ENCODE results near the gene PID1.
"Not testable (repeated sequence)": the region's sequence is repeated elsewhere in the genome, so short reads cannot be mapped to it uniquely, and the experiment has no call there.

The PID1 gene

DNA sequence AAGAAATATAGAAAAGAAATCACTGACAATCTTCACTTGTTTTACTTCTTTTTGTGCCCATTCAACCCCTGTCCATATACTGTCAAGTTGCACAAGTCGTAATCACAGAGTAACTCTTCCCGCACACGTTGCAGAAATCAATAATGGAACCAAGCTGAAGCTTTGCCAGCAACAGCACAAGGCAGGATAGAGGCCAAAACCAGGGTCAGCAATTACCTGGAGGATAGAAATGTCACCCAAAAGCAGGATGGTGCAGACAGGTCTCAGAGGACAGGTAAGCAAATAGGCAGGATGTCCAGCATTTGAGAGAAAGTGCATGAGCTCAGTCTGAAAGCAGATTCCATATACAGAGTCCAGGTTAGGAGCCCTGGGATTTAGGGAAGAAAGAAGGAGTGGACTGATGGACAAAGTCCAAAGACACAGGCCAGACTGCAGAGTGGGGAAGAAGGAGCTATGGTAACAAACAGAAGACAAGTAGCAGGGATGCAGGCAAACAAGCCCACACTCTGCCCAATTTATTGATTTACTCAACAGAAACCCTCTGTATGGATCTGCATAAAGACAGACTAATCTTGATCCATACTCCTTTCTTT is 52.7 kb downstream of the PID1 start:
- DNase-seq = no peak

GRCh38 chr2:229212241-229212640 is 58.8 kb downstream of the PID1 start:
- no peak for DNase-seq

DNA sequence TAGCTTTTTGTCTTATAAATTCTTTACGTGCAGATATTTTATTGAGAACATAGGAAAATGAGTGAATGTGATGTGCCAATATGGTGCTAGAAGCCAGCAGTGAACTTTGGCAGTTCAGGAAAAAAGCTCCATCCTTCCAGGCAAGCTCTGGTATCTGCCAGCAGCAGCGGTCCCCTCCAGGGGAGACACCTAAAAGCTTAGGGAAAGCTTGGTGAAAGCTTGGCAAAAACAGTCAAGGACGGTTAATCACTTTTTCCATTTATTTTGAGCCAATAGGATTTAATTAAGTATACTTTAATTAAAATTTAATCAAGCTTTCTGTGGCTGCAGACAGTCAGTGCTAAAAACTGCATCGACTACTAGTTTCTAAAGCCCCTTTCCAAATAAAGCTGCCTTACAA is 60.4 kb downstream of the PID1 start:
- no peak for DNase-seq

DNA sequence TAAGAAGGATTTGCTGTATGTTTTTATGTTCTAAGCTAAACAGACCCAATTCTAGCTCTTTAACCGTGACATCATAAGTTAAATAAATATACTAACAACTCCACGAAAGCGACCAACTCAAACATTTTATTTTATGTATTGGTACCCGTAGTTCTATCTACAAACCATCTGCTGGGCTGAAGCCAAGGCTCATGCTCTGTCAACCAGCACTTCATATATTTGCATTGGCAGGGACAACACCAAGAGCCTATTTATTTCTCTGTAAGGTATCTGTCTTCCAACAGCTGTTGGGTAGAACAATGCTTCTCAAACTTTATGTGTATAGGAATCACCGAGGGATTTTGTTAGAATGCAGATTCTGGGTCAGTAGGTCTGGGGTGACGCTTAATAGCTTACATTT is 64.5 kb downstream of the PID1 start:
- DNase-seq = no peak

DNA sequence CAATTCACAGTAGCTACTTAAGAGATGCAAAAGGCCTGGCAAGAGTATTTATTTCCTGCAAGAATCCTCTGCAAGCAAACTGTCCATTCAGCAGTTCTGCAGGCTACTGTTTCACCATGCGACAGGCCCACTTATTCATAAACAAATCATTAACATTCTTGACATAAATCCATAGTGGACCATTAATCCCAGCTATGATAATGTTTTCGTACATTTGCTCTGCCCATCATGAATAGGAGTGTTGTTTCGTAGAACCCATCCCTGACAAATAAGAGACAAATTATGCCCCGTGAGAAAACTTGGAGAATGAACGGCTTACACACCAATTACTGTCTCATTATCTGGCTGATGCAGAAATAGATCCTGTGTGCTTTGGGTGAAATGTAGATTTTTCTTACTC is 65.4 kb downstream of the PID1 start:
- DNase-seq = no peak

GRCh38 chr2:229202646-229203045 is 68.4 kb downstream of the PID1 start:
- DNase-seq = no peak

DNA sequence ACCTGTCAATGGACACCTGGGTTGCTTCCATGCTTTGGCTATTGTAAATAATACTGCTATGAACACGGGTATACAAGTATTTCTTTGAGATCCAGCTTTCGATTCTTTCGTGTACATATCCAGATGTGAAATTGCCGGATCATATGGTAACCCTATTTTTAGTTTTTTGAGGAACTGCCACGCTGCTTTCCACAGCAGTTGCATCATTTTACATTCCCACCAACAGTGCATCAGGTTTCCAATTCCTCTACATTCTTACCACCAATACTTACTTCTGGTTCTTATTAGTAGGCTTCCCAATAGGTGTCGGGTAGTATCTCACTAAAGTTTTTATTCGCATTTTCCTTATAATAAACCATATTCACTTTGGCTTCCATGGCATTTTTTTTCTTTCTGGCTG is 69.6 kb downstream of the PID1 start:
- no peak for DNase-seq

GRCh38 chr2:229199267-229199666 is 71.8 kb downstream of the PID1 start:
- no peak for DNase-seq

DNA sequence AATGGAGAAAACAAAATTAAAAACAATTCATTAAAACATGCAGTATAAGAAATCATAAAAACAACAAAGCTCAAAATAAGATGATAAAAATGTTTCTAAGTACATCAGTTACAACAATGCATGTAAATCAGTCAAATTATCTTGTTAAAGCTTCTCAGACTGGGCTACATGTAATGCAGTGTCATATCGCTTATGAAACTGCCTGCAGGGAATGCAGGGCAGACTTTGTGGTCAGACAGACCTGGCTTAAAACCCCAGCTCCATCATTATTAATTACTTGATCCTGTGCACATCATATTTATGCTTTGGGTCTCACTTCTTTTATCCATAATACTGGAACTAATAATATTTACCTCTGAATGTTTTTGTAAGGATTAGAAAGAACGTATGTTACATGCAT is 74.6 kb downstream of the PID1 start:
- DNase-seq = no peak

DNA sequence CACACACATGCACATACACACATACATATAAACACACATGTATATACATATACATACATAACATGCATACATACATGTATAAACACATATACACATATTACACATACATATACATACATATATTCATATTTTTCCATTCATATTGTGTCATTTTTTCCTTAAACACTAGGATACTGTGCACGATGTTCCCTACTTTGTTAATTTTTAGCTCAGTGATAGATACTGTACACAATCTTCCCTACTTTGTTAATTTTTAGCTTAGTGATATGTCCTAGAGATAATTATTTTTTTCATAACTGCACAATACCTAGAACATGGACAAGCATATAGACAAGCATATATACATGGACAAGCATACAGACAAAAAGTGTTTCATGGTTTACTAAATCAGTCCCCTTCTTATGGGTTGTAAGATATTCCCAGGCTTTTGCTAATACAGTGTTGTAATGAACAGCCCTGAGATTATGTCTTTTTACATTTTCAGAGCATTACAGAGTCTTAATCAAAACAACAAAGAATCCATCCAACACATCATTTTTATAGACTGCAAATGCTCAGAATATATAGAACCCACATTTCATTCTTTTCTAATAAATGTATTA is 75.6 kb downstream of the PID1 start:
- DNase-seq = no peak

GRCh38 chr2:229193281-229193680 is 77.8 kb downstream of the PID1 start:
- DNase-seq = no peak

DNA sequence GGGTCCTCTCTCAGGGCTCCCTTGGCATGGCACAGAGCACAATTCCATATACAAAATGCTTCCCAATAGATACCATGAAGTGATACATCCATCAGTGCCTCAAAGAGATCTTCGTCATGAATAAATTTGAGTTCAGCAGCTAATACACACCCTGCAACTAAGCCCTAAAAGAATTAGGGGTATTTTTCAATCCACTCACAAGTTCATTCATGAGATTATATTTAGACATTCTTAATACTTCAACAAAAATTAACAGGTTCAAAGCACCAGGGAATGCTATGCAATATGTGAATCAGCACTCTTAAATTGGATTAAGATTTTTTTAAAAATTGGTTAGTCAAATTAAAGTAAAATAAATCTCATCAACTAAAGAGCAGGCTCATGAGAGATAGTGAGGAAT is 79.7 kb downstream of the PID1 start:
- DNase-seq = no peak

DNA sequence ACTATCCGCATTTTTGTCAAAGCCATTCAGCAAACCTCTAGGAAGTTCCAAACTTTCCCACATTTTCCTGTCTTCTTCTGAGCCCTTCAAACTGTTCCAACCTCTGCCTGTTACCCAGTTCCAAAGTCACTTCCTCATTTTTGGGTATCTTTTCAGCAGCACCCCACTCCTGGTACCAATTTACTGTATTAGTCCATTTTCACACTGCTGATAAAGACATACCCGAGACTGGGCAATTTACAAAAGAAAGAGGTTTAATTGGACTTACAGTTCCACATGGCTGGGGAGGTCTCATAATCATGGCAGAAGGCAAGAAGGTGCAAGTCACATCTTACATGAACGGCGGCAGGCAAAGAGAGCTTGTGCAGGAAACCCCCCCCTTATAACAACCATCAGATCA is 84.0 kb downstream of the PID1 start:
- not testable (repeated sequence) for DNase-seq

GRCh38 chr2:229181641-229182040 is 89.4 kb downstream of the PID1 start:
- no peak for DNase-seq

DNA sequence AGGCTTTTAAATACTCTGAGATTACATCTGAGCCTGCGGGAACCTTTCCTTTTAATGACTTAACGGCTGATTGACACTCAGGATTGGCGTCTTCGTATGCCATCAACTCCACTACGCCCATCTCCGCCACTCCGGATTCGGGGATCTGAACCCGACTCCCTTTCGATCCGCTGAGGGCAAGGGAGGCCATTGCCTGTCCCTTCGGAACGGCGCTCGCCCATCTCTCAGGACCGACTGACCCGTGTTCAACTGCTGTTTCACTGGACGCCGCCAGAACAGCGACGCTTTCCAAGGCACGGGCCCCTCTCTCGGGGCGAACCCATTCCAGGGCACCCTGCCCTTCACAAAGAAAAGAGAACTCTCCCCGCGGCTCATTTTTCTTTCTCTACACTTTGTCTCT is 90.4 kb downstream of the PID1 start:
- DNase-seq = no peak

- DNase-seq = no peak
Measured at GRCh38 chr2:229179628-229180027, 91.5 kb downstream of the PID1 start.

DNA sequence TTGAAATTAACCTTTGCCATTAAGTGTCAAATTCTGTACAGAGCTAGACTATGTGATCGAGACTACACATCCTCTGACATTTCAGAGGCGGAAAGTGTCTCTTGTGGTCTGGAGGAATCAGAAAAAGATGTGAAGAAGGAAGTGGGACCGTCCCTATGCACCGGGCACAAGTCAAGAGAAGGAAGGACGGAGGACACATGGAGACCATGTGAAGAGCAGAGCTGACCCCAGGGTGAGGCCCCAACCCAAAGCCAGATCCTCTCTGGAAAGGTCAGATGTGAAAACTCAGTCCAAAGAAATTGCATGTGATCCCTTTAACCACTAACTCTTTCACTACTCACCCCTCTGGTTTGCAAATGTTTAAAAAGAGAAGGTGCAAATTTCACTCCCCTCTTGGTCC is 92.4 kb downstream of the PID1 start:
- DNase-seq = no peak

GRCh38 chr2:229178117-229178516 is 93.0 kb downstream of the PID1 start:
- no peak for DNase-seq

- DNase-seq = no peak
Measured at GRCh38 chr2:229176136-229176535, 95.0 kb downstream of the PID1 start.

DNA sequence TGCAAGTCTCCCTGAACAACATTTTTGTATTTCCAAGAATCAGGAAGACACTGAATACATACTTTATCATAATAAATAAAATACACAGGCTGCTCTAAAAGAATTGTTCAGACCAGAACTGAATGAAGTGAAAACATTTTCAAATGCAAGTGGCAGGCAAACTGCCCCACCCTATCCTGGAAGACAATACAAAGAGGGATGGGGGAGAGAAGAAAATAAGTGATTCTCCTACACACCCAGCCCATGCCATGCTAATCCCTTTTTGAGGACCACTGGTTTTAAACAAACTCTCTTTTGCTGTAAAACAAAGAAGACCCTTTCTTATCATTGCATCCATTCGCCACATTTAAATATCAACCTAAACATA is 95.6 kb downstream of the PID1 start:
- DNase-seq = no peak

DNA sequence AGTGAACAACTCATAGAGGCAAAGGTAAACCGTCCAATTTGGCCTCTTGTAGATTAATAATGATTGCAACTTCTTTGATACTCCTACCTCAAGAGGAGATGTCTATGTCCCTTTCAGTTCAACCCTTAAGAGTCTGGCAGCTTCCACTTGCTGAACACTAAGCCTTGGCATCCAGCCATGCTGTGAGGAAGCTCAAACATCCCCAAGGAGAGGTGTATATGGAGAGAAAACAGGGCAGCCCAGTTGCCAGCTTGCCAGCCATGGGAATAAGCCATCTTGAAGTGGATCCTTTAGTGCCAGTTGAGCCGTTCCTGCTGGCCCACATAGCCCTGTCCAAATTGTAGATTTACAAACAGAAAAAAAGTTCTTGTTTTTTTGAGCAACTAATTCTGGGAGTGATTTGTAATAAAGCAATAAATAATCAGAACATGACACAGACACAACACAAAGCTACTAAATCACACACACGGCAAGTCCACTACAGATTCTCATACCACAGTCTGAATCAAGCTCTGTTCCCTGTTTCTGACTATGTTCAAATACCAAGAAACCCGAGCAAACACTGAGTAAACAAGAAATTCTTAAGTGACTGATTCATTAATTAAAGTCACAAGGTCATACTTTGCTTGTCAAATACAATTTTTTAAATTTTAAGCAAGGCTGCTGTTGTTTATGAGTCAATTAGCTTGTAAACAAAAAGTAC is 96.1 kb downstream of the PID1 start:
- no peak for DNase-seq

GRCh38 chr2:229173825-229174359 is 97.2 kb downstream of the PID1 start:
- DNase-seq = no peak

- no peak for DNase-seq
Measured at GRCh38 chr2:229170916-229171315, 100.2 kb downstream of the PID1 start.
